ENCODE measurements around the gene TSPAN16.

GRCh38 chr19:11331502-11331901, 35.5 kb downstream of the TSPAN16 start:
- TF ChIP-seq, protein P1, sequence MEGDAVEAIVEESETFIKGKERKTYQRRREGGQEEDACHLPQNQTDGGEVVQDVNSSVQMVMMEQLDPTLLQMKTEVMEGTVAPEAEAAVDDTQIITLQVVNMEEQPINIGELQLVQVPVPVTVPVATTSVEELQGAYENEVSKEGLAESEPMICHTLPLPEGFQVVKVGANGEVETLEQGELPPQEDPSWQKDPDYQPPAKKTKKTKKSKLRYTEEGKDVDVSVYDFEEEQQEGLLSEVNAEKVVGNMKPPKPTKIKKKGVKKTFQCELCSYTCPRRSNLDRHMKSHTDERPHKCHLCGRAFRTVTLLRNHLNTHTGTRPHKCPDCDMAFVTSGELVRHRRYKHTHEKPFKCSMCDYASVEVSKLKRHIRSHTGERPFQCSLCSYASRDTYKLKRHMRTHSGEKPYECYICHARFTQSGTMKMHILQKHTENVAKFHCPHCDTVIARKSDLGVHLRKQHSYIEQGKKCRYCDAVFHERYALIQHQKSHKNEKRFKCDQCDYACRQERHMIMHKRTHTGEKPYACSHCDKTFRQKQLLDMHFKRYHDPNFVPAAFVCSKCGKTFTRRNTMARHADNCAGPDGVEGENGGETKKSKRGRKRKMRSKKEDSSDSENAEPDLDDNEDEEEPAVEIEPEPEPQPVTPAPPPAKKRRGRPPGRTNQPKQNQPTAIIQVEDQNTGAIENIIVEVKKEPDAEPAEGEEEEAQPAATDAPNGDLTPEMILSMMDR (IDR thresholded peaks at IDR 0.05) = no peak
- TF ChIP-seq POLR2A (IDR thresholded peaks at IDR 0.05) = no peak
